Measurements from ENCODE around the gene SLC26A1. TPM values are rescaled to one million over a fixed set of nuclear protein-coding genes. Genes with fewer than 3 reads are reported as not detected.

Gene SLC26A1
- total RNA-seq, 4 donors from 2014 or later: 0.09 to 0.12 TPM; not detected in 2

DNA sequence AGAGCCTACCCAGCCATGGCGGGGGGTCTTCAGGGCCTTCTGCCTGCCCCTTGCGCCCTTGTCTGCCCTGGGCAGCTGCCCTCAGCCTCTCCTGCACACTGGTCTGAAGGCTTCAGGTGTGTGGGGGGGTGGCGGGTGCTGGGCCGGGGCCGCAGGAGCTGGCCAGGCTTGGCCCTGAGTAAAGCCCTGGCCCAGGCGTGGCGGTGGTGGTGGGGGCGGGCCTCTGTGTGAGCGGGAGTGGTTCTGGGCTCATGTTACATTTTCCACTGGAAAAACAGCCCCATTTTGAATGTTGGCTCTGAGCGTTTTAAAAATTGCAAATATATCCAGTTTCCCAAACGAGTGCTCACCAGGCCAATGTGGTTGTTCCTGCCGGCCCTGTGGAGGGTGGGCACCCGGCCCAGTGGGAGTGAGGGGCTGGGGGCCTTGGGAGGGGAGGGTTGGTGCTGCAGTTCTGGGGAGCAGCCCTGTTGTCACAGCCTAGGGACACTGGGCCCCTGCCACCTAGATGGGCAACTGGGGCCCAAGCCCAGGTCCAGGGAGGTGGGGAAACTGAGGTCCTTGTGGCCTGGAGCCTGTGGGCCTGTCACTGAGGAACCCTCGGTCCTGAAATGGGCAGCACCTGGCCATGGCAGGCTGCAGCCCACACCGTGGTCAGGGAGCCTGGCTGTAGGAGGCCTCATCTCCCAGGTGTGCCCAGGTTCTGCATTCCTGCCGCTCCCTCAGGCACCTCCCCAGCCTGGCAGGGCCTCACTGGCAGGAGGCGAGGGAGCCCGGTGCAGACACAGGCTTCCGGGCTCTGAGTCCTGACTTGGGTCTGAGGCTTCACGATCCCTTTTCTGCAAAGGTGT is 46.5 kb upstream of the SLC26A1 start:
- DNase-seq (ENCODE audit: low spot score) (no peak), ATAC-seq (ENCODE audit: low FRiP score) (peak; percentile 25)
- TF ChIP-seq, protein P1, sequence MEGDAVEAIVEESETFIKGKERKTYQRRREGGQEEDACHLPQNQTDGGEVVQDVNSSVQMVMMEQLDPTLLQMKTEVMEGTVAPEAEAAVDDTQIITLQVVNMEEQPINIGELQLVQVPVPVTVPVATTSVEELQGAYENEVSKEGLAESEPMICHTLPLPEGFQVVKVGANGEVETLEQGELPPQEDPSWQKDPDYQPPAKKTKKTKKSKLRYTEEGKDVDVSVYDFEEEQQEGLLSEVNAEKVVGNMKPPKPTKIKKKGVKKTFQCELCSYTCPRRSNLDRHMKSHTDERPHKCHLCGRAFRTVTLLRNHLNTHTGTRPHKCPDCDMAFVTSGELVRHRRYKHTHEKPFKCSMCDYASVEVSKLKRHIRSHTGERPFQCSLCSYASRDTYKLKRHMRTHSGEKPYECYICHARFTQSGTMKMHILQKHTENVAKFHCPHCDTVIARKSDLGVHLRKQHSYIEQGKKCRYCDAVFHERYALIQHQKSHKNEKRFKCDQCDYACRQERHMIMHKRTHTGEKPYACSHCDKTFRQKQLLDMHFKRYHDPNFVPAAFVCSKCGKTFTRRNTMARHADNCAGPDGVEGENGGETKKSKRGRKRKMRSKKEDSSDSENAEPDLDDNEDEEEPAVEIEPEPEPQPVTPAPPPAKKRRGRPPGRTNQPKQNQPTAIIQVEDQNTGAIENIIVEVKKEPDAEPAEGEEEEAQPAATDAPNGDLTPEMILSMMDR (IDR thresholded peaks at IDR 0.05): no peak

DNA sequence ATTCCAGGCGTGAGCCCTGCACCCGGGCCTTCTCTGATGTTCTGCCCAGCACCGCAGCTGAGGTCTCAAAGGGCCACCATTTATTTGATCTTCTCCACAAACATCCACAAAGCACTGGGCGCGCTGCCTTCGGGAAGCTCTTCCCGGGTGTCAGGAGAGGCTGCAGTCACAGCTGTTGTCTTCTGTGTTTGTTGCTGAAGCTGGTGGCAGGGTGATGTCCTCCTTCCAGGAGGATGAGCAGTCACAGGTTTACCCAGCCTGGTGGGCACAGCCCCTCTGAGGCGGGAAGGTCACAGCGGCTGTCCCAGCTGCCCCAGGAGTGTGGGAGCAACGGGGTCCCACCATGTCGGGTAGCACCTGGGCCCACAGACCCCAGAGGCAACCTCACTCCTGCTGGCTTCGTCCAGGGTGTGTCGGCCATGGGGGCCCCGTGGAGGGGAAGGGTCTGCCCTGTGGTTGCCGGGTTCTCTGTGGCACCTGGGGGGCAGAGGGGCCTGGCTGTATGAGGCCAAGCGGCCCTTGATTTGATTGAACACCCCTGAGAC is 45.8 kb upstream of the SLC26A1 start:
- DNase-seq (ENCODE audit: low spot score): no peak
- TF ChIP-seq, protein P1 (IDR thresholded peaks at IDR 0.05): no peak
- no peak for ATAC-seq (ENCODE audit: low FRiP score)

DNA sequence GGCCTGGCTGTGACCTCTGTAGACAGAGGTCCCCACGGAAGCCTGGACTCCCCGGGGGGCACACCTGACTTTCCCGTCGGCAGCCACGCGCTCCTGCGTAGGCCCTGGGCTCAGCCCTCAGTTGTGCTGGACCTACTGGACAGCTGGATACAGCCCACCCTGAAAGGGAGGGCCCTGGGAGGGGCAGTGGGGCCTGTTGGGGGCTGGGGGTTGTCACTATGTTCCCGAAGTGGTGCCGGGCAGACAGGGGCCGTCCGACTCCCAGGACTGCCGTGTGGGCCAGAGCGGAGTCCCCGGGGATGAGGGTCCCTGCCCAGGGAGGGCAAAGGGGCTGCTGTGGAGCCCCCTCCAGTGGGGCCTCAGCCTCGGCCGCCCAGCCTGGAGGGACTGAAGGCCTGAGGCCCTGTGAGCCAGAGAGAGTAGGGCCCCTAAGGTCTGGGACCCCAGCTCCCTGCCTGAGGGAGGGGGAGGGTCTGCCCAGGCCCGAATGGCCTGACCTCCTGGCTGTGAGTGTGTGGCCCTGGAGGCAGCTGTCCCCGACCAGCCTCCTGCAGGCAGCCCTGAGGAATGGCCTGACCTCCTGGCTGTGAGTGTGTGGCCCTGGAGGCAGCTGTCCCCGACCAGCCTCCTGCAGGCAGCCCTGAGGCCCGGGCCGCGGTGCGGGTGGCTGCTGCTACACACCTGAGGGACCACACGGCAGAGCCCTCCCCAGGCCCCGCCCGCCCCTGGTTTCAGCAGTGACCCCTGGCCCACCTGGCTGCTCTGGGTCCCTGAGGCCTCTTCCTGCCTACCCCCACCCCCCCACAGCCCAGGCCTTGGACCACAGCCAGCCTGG is 44.0 kb upstream of the SLC26A1 start:
- TF ChIP-seq, protein P1 (IDR thresholded peaks at IDR 0.05): no peak
- ATAC-seq (ENCODE audit: low FRiP score) (no peak), DNase-seq (ENCODE audit: low spot score) (no peak)

DNA sequence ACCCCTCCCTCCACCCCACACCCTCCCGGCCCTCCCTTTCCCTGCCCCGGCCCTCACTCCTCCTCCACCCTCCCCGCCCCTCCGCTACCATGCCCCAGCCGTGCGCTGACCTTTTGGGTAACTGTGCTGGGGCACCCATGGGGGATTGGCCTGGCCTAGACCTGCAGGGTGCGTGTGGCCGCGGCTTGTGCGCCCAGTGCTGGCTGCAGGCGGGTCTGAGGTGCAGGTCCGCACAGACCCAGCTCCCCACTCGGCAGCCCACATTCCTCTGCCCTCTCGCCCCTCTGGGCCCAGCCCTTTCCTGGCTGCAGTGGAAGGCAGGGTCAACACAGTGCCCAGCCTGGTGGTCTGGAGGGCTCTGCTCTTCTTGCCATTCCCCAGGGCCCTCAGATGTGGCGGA is 42.9 kb upstream of the SLC26A1 start:
- ATAC-seq (ENCODE audit: low FRiP score) (no peak), DNase-seq (ENCODE audit: low spot score) (no peak)
- TF ChIP-seq, protein P1 (IDR thresholded peaks at IDR 0.05): no peak

DNA sequence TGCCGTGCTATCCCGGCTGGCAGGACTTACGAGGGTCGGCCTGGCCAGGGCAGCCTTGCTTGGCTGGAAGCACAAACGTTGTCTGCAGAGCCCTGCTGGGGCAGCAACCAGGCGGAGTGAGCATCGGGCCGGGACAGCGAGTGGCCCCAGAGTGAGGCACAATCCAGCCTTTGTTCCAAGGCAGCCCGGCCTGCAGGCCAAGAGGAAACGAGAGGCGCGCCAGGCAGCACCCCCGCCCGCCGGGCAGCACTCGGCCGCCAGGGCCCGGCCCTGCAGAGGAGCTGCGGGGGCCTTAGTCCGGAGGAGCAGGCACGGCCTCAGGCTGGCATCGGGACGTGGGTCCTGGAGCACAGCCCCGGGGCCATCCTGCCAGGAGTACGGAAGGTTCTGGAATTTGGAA is 42.3 kb upstream of the SLC26A1 start:
- TF ChIP-seq, protein P1 (IDR thresholded peaks at IDR 0.05): no peak
- DNase-seq (ENCODE audit: low spot score) (no peak), ATAC-seq (ENCODE audit: low FRiP score) (peak; percentile 0)

DNA sequence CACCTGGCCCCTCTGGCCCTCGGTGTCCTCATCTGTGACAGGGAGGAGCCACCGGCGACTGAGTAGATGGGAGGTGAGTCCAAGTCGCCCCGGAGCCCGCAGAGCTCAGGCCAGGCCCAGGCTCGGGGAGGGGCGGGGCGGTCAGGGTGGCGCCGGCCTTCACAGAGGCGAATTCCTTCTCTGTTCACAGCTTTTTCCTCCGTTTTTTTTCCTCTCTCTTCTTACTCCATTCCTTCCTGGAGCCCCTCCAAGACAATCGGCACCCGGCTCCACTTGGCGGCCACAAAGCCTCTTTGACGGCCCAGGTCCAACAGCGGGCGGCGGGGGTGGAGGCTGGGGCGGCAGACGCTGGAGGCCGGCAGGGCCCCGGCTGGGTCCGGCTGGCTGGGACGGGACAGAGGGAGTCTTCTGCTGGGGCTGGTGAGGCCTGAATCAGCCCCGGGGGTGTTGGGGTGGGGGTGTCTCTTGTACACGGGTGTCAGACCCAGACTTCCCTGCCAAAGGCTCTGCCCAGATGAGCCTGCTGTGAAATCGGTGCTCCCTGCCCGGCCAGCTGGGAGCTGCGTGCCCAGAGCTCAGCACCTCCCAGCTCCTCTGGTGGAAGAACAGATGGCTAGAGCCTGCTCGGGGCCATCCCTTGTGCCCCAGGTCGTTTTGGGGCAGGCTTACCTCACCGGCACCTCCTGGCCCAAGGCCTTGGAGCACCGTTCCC is 40.8 kb upstream of the SLC26A1 start:
- TF ChIP-seq, protein P1 (IDR thresholded peaks at IDR 0.05): no peak
- DNase-seq (ENCODE audit: low spot score): no peak
- peak; percentile 52 for ATAC-seq (ENCODE audit: low FRiP score)

Data from omental fat pad (tissue), 4 donors.